Breast epithelium (tissue), 4 donors: ENCODE results near the gene PLPPR5. TPM values are rescaled to one million over a fixed set of nuclear protein-coding genes. Genes with fewer than 3 reads are reported as not detected.
A peak's percentile ranks its signal among the peaks of the same experiment; 100 is the strongest.

Experiments
- DNase-seq, 2 donors: peaks; one replicate each; pipeline ENCODE4 v3.0.0-alpha.2; 2019; ENCODE audit warnings: low spot score in 2 of 2
- H3K27ac ChIP-seq, 2 donors: fragments of 200-600 bp; sonication (generic) in 1 of 2; one replicate each; pipeline ENCODE4 v1.5.1; 2016 to 2019; ENCODE audit warnings: mild to moderate bottlenecking in 1 of 2
- H3K27me3 ChIP-seq, 2 donors: fragments of 200-600 bp; sonication (generic) in 1 of 2; one replicate each; pipeline versions ENCODE4 v1.5.1 to v1.6.0; 2017 to 2019; ENCODE audit warnings: control low read depth in 1 of 2, mild to moderate bottlenecking in 1 of 2
- H3K36me3 ChIP-seq: fragments of 200-600 bp; one replicate; pipeline ENCODE4 v1.5.1; 2019
- H3K4me1 ChIP-seq, 2 donors: fragments of 200-600 bp; sonication (generic); one replicate each; pipeline ENCODE4 v1.5.1; 2016 to 2019; ENCODE audit warnings: control low read depth in 1 of 2
- H3K4me3 ChIP-seq, 3 donors: fragments of 200-600 bp; sonication (generic); 1 replicate in 2 of 3; 2 replicates in 1 of 3; pipeline ENCODE4 v1.5.1; 2016 to 2019; ENCODE audit warnings: mild to moderate bottlenecking in 3 of 3, moderate library complexity in 2 of 3
- H3K9me3 ChIP-seq, 2 donors: fragments of 200-600 bp; sonication (generic) in 1 of 2; one replicate each; pipeline ENCODE4 v1.5.1; 2016 to 2019; ENCODE audit warnings: control low read depth in 1 of 2
- POLR2A ChIP-seq: fragments of 450-650 bp; IDR thresholded peaks from one replicate; pipeline ENCODE4 v1.6.1; 2016; ENCODE audit warnings: antibody characterized with exemption, mild to moderate bottlenecking, moderate library complexity
- POLR2AphosphoS5 ChIP-seq, 3 donors: sonication (generic); formaldehyde crosslinking; IDR thresholded peaks; one replicate each; pipeline ENCODE4 v1.6.1; 2017; ENCODE audit warnings: antibody characterized with exemption in 3 of 3
- intact Hi-C: fragments of 100-400 bp; cut with DNase I; formaldehyde crosslinking; loops from one replicate; pipeline ENCODE4 v1.15.1; 2023; ENCODE audit warnings: low total_unique reads
- total RNA-seq, 3 donors: library from RNA; depleted of rRNA; stranded (reverse); fragments of >200 nt; gene quantifications; one replicate each; pipeline ENCODE4 v1.1.0, GENCODE V29; 2016
- TF ChIP-seq, protein P1 (sequence below), 3 donors: fragments of 450-650 bp; IDR thresholded peaks; one replicate each; pipeline ENCODE4 v1.5.1; 2016 to 2017; ENCODE audit warnings: antibody characterized with exemption in 3 of 3, mild to moderate bottlenecking in 3 of 3, moderate library complexity in 3 of 3

The PLPPR5 gene
- total RNA-seq, 3 donors from 2014 or later: not detected

DNA sequence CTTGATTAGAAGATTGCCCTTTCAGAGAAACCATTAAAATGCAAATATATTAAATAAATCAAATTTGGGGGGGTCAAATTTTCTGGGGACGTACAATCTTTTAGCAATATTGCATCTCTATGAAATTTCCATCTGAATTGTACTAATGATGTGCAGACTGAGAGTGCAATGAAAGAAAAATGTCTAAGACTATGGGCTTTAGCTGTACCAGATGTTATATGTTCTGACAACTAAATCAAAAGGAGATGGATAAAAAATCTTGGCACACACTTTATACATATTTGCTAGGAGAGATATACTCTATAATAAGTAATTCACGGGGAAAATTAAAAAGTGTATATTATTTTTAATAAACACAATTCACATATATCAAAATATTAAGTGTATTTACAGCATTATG is 13.0 kb upstream of the PLPPR5 start:
- H3K27me3 ChIP-seq: no peaks in the 10 kb centered on the region
- no peaks in the 10 kb centered on the region for H3K9me3 ChIP-seq
- no peaks in the 10 kb centered on the region for H3K4me1 ChIP-seq
- no peak for TF ChIP-seq POLR2A
- TF ChIP-seq, protein P1, sequence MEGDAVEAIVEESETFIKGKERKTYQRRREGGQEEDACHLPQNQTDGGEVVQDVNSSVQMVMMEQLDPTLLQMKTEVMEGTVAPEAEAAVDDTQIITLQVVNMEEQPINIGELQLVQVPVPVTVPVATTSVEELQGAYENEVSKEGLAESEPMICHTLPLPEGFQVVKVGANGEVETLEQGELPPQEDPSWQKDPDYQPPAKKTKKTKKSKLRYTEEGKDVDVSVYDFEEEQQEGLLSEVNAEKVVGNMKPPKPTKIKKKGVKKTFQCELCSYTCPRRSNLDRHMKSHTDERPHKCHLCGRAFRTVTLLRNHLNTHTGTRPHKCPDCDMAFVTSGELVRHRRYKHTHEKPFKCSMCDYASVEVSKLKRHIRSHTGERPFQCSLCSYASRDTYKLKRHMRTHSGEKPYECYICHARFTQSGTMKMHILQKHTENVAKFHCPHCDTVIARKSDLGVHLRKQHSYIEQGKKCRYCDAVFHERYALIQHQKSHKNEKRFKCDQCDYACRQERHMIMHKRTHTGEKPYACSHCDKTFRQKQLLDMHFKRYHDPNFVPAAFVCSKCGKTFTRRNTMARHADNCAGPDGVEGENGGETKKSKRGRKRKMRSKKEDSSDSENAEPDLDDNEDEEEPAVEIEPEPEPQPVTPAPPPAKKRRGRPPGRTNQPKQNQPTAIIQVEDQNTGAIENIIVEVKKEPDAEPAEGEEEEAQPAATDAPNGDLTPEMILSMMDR (IDR thresholded peaks at IDR 0.05): no peak
- TF ChIP-seq POLR2AphosphoS5 (IDR thresholded peaks at IDR 0.05): no peak
- H3K27ac ChIP-seq: no peak overlapping the region
- no peak overlapping the region for H3K4me3 ChIP-seq
- H3K36me3 ChIP-seq: no peaks in the 10 kb centered on the region
- DNase-seq: no peak
- intact Hi-C loops: no loop called here

DNA sequence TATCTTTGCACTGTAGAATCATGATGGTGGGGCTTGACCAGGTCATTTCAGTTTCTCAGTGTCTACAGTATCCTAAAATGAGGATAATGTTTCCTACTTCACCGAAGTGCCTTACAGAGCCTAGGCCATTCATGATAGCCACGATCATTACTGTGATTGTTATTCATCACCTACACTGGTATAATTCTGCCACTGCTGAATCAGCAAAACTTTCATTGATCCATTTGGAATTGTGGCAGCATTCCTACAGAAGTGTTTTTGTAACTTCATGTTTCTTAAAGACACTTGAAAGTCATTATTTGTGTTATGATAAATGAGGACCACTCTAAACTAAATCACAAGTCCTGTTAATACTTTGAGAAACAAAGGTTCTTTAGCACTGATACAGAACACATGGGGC is 6.0 kb upstream of the PLPPR5 start:
- TF ChIP-seq, protein P1 (IDR thresholded peaks at IDR 0.05): no peak
- TF ChIP-seq POLR2A (no peak), POLR2AphosphoS5 (IDR thresholded peaks at IDR 0.05) (no peak)
- Histone ChIP-seq H3K27me3 (peaks cover 0 to 3% of the 10 kb centered on the region in 2 donors), H3K9me3 (no peaks in the 10 kb centered on the region), H3K4me1 (no peaks in the 10 kb centered on the region), H3K27ac (no peak overlapping the region), H3K36me3 (no peaks in the 10 kb centered on the region), H3K4me3 (no peak overlapping the region)
- intact Hi-C loops: no loop called here
- no peak for DNase-seq

GRCh38 chr1:99007366-99007765 is 2.7 kb upstream of the PLPPR5 start:
- no peak overlapping the region for H3K4me3 ChIP-seq
- H3K4me1 ChIP-seq: no peaks in the 10 kb centered on the region
- no peaks in the 10 kb centered on the region for H3K9me3 ChIP-seq
- no peak for TF ChIP-seq POLR2AphosphoS5 (IDR thresholded peaks at IDR 0.05)
- TF ChIP-seq, protein P1 (IDR thresholded peaks at IDR 0.05): no peak
- no peak for TF ChIP-seq POLR2A
- peaks cover 0 to 27% of the 10 kb centered on the region in 2 donors for H3K27me3 ChIP-seq
- intact Hi-C loops: no loop called here
- H3K27ac ChIP-seq: no peak overlapping the region
- DNase-seq: no peak
- no peaks in the 10 kb centered on the region for H3K36me3 ChIP-seq

DNA sequence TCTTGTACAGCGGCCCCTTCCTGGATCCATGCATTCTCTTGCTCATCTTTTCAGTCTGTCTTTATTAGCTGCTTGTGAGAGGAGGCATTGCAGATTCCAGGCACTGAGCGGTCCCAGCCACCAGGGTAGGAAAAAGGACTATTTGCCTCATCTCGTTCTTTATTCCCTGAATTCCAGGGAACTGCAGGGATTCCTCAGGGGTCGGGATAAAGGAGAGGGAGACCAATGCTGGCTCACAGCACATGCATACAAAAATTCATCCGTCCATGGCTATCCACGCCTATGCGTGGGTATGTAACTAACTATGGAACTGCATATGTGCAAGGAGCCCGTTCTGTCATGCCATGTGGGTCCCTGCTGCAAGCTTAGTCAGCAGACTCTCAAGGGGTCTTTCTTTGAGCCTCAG is 879 bp upstream of the PLPPR5 start:
- Histone ChIP-seq H3K36me3 (no peaks in the 10 kb centered on the region), H3K4me3 (no peak overlapping the region), H3K27me3 (peaks cover 0 to 32% of the 10 kb centered on the region in 2 donors), H3K27ac (no peak overlapping the region), H3K4me1 (no peaks in the 10 kb centered on the region), H3K9me3 (no peaks in the 10 kb centered on the region)
- TF ChIP-seq, protein P1 (IDR thresholded peaks at IDR 0.05): no peak
- TF ChIP-seq POLR2AphosphoS5 (IDR thresholded peaks at IDR 0.05): no peak
- intact Hi-C loops: no loop called here
- no peak for DNase-seq

DNA sequence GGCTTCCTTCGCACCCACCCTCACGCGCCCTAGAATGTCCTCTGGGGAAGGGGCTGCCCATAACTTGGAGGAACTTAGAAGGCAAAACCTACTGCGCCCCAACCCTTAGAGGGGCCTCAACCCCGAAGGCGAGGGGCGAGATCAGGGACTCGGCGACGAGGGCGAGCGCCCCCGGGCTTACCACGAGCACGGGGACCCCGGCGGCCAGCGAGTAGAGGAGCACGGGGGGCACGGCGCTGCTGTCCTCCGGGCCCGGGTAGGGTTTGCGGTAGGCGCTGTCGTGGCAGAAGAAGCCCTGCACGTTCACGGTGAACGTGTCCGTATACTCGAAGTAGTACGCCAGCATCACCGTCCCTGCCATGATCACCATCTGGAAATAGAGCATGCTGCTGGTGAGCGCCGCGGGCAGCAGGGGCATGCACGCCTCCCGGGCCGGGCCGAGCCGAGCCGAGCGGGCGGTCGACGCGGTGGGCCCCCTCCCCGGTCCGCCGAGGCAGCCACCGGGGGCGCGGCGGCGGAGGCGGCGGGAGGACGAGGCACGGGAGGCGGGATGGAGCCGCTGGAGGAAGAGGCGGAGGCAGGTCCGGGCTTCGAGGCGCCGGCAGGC is 304 bp downstream of the PLPPR5 start:
- TF ChIP-seq, protein P1 (IDR thresholded peaks at IDR 0.05): no peak
- TF ChIP-seq POLR2AphosphoS5 (IDR thresholded peaks at IDR 0.05): no peak
- TF ChIP-seq POLR2A: no peak
- no peaks in the 10 kb centered on the region for H3K4me1 ChIP-seq
- H3K27ac ChIP-seq: no peak overlapping the region
- no peaks in the 10 kb centered on the region for H3K9me3 ChIP-seq
- H3K36me3 ChIP-seq: no peaks in the 10 kb centered on the region
- H3K27me3 ChIP-seq: peaks cover 0 to 35% of the 10 kb centered on the region in 2 donors
- intact Hi-C loops: no loop called here
- no peak for DNase-seq
- peak overlapping the region; percentile 22 to 74 (median 45) for H3K4me3 ChIP-seq
